ENCODE data around the gene SLC9C1. TPM values are rescaled to one million over a fixed set of nuclear protein-coding genes. Genes with fewer than 3 reads are reported as not detected.

Gene SLC9C1
- total RNA-seq, 1 experiment from 2014 or later: 0.50 TPM

- no peak overlapping the region for H3K56ac ChIP-seq (ENCODE audit: insufficient read length, low read depth, low read length)
- H3K14ac ChIP-seq (ENCODE audit: insufficient read depth, low read length): no peak overlapping the region
- no peak overlapping the region for H3K4me3 Mint-ChIP-seq
- H2BK15ac ChIP-seq (ENCODE audit: low read depth, low read length): no peak overlapping the region
- H2BK120ac ChIP-seq (ENCODE audit: low read depth, low read length, poor library complexity, severe bottlenecking): no peak overlapping the region
- no peak overlapping the region for H3K23ac ChIP-seq (ENCODE audit: insufficient read length, low read depth, low read length)
- no peak overlapping the region for H2BK20ac ChIP-seq (ENCODE audit: low read depth, low read length, poor library complexity, severe bottlenecking)
- DNase-seq: no peak
- no peak overlapping the region for H4K5ac ChIP-seq (ENCODE audit: insufficient read length, low read depth, low read length)
- no peak for TF ChIP-seq CTCF (conservative IDR thresholded peaks at IDR 0.05)
- peaks cover 2 to 14% of the 10 kb centered on the region in 2 experiments; a peak in 3 of 4 replicates for H3K4me1 Mint-ChIP-seq
- no peak overlapping the region for H4K91ac ChIP-seq (ENCODE audit: insufficient read length, low read depth, low read length)
- no peaks in the 10 kb centered on the region for H3K27me3 ChIP-seq (ENCODE audit: insufficient read depth, low read length)
- H3K27ac Mint-ChIP-seq: no peak overlapping the region
- H3K9me3 Mint-ChIP-seq: peaks cover 12 to 13% of the 10 kb centered on the region in 2 experiments
- no peak overlapping the region for H2AK5ac ChIP-seq (ENCODE audit: insufficient read length, low read length)
- no peak overlapping the region for H3T11ph ChIP-seq (ENCODE audit: low read length)
- no peak overlapping the region for H3K4me2 ChIP-seq (ENCODE audit: insufficient read depth, insufficient read length, low read length)
- no peaks in the 10 kb centered on the region for H3K79me2 ChIP-seq (ENCODE audit: insufficient read depth, low read length)
- no peaks in the 10 kb centered on the region for H4K20me1 ChIP-seq (ENCODE audit: control insufficient read depth, insufficient read depth, insufficient read length)
- no peaks in the 10 kb centered on the region for H3K4me1 ChIP-seq (ENCODE audit: insufficient read depth, low read length)
- H3K23me2 ChIP-seq (ENCODE audit: insufficient read length, low read depth, low read length, poor library complexity, severe bottlenecking): no peaks in the 10 kb centered on the region
- H3K27ac ChIP-seq (ENCODE audit: insufficient read length, low read depth, low read length): no peak overlapping the region
- H2BK5ac ChIP-seq (ENCODE audit: insufficient read length, low read length): no peak overlapping the region
- H3K36me3 Mint-ChIP-seq (ENCODE audit: insufficient read depth in 1 of 3, low read depth in 3 of 3): peaks cover 0 to 18% (median 0%) of the 10 kb centered on the region in 3 experiments; a peak in 4 of 7 replicates
- no CpG with 5 or more reads among the region's 1 CpG for WGBS (ENCODE audit: extremely low coverage, insufficient read length, low lambda C conversion rate)
- H3K4ac ChIP-seq (ENCODE audit: low read depth, low read length): no peak overlapping the region
- no peak overlapping the region for H2AFZ ChIP-seq (ENCODE audit: low read length)
- H3K79me1 ChIP-seq (ENCODE audit: insufficient read depth, low read depth, low read length, poor library complexity, severe bottlenecking): no peaks in the 10 kb centered on the region
- no peak overlapping the region for H2BK12ac ChIP-seq (ENCODE audit: insufficient read length, low read depth, low read length)
- H4K8ac ChIP-seq (replicated peaks; ENCODE audit: insufficient read length, low read depth, low read length): no peak overlapping the region
- H3K9me3 ChIP-seq (ENCODE audit: control insufficient read depth, low read depth, low read length): no peaks in the 10 kb centered on the region
- H3K27me3 Mint-ChIP-seq (ENCODE audit: low read depth): no peaks in the 10 kb centered on the region; the same call in 1 of the 2 replicates
- no peak overlapping the region for H3K18ac ChIP-seq (ENCODE audit: insufficient read length, low read depth, low read length)
- H3K9ac ChIP-seq (ENCODE audit: extremely low read depth, insufficient read length, low read length): no peak overlapping the region
These were observed 65.2 kb downstream of the SLC9C1 start for GRCh38 chr3:112228786-112229185.
